GM18858 (cell line): Measurements from ENCODE around the gene CHPF.

ENCODE experiments used
- ATAC-seq: cut with Tn5 transposase; IDR thresholded peaks from one replicate; pipeline ENCODE4 v1.9.1; 2021; ENCODE audit not compliant: unreplicated experiment

Gene CHPF

GRCh38 chr2:219569041-219569440 is 25.4 kb upstream of the CHPF start:
- ATAC-seq: no peak

GRCh38 chr2:219567791-219568361 is 24.3 kb upstream of the CHPF start:
- no peak for ATAC-seq

GRCh38 chr2:219567131-219567530 is 23.5 kb upstream of the CHPF start:
- ATAC-seq: no peak

- ATAC-seq: no peak
These were observed 23.0 kb upstream of the CHPF start for GRCh38 chr2:219566640-219567039.

- no peak for ATAC-seq
These were observed 21.8 kb upstream of the CHPF start for GRCh38 chr2:219565130-219566080.

- ATAC-seq: no peak
These were observed 19.8 kb upstream of the CHPF start for GRCh38 chr2:219563271-219563928.

- no peak for ATAC-seq
These were observed 18.7 kb upstream of the CHPF start for GRCh38 chr2:219562049-219563020.

GRCh38 chr2:219561179-219562048 is 17.8 kb upstream of the CHPF start:
- ATAC-seq: no peak

- no peak for ATAC-seq
These were observed 17.2 kb upstream of the CHPF start for GRCh38 chr2:219560893-219561178.

- ATAC-seq: no peak
These were observed 16.7 kb upstream of the CHPF start for GRCh38 chr2:219560037-219560892.

- ATAC-seq: no peak
These were observed 15.7 kb upstream of the CHPF start for GRCh38 chr2:219559156-219559915.

- ATAC-seq: no peak
These were observed 14.5 kb upstream of the CHPF start for GRCh38 chr2:219557791-219558785.

- no peak for ATAC-seq
These were observed 13.7 kb upstream of the CHPF start for GRCh38 chr2:219557320-219557719.

GRCh38 chr2:219556413-219556812 is 12.8 kb upstream of the CHPF start:
- no peak for ATAC-seq

- no peak for ATAC-seq
These were observed 12.3 kb upstream of the CHPF start for GRCh38 chr2:219555956-219556355.

- no peak for ATAC-seq
These were observed 10.7 kb upstream of the CHPF start for GRCh38 chr2:219554350-219554749.

- no peak for ATAC-seq
These were observed 9.9 kb upstream of the CHPF start for GRCh38 chr2:219553463-219553963.
